ENCODE results near the gene ZBTB40. TPM values are rescaled to one million over a fixed set of nuclear protein-coding genes. Genes with fewer than 3 reads are reported as not detected.

ZBTB40 gene
- total and polyA plus RNA-seq, 9 of the 15 experiments (the other 6 are each of a cell fraction or from before 2014, with no cell fraction given), result 2.6 to 26.0 (median 18.8) TPM

DNA sequence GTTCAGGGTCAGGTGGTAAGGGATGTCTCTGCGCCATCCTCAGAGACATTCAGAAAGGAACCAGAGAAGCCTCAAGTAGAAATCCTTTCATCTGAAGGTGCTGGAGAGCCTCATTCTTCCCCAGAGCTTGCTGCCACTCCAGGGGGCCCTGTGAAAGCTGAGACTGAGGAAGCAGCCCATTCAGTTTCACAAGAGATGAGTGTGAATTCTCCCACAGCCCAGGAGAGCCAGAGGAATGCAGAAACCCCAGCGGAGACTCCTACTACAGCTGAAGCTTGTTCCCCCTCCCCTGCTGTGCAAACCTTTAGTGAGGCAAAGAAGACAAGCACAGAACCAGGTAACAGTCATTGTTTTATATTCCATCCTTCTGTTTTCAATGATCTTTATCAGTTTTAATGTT is 38.7 kb downstream of the ZBTB40 start (continued):
- TF ChIP-seq, protein P1, sequence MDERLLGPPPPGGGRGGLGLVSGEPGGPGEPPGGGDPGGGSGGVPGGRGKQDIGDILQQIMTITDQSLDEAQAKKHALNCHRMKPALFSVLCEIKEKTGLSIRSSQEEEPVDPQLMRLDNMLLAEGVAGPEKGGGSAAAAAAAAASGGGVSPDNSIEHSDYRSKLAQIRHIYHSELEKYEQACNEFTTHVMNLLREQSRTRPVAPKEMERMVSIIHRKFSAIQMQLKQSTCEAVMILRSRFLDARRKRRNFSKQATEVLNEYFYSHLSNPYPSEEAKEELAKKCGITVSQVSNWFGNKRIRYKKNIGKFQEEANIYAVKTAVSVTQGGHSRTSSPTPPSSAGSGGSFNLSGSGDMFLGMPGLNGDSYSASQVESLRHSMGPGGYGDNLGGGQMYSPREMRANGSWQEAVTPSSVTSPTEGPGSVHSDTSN (CRISPR knock-in tag; IDR thresholded peaks at IDR 0.05; ENCODE audit: low read depth), result no peak
- TF ChIP-seq, protein P1 (tag; conservative IDR thresholded peaks at IDR 0.05; ENCODE audit: low read depth), result no peak
- TF ChIP-seq DDX20 (tag; IDR thresholded peaks at IDR 0.05; ENCODE audit: low read depth), result no peak
- no peak for TF ChIP-seq RFX7 (CRISPR knock-in tag; IDR thresholded peaks at IDR 0.05)
- no peak for TF ChIP-seq POU5F1 (IDR thresholded peaks at IDR 0.05; ENCODE audit: borderline replicate concordance, low read depth, low read length, partially characterized antibody)
- TF ChIP-seq TBL1XR1 (IDR thresholded peaks at IDR 0.05; ENCODE audit: low read length in 2 of 2), result no peak
- TF ChIP-seq L3MBTL2 (IDR thresholded peaks at IDR 0.05), result no peak
- TF ChIP-seq, protein P2, sequence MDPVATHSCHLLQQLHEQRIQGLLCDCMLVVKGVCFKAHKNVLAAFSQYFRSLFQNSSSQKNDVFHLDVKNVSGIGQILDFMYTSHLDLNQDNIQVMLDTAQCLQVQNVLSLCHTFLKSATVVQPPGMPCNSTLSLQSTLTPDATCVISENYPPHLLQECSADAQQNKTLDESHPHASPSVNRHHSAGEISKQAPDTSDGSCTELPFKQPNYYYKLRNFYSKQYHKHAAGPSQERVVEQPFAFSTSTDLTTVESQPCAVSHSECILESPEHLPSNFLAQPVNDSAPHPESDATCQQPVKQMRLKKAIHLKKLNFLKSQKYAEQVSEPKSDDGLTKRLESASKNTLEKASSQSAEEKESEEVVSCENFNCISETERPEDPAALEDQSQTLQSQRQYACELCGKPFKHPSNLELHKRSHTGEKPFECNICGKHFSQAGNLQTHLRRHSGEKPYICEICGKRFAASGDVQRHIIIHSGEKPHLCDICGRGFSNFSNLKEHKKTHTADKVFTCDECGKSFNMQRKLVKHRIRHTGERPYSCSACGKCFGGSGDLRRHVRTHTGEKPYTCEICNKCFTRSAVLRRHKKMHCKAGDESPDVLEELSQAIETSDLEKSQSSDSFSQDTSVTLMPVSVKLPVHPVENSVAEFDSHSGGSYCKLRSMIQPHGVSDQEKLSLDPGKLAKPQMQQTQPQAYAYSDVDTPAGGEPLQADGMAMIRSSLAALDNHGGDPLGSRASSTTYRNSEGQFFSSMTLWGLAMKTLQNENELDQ (CRISPR knock-in tag; IDR thresholded peaks at IDR 0.05; ENCODE audit: borderline replicate concordance), result no peak
- no peak for TF ChIP-seq ZNF586 (CRISPR knock-in tag; conservative IDR thresholded peaks at IDR 0.05)
- TF ChIP-seq RFX5 (IDR thresholded peaks at IDR 0.05; ENCODE audit: low read depth, low read length), result no peak
- TF ChIP-seq, protein P3, sequence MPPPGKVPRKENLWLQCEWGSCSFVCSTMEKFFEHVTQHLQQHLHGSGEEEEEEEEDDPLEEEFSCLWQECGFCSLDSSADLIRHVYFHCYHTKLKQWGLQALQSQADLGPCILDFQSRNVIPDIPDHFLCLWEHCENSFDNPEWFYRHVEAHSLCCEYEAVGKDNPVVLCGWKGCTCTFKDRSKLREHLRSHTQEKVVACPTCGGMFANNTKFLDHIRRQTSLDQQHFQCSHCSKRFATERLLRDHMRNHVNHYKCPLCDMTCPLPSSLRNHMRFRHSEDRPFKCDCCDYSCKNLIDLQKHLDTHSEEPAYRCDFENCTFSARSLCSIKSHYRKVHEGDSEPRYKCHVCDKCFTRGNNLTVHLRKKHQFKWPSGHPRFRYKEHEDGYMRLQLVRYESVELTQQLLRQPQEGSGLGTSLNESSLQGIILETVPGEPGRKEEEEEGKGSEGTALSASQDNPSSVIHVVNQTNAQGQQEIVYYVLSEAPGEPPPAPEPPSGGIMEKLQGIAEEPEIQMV (tag; conservative IDR thresholded peaks at IDR 0.05; ENCODE audit: low read depth), result no peak
- TF ChIP-seq HDAC8 (tag; IDR thresholded peaks at IDR 0.05), result no peak

All from K562 (cell line).